Frontal cortex (tissue), 4 donors: Measurements from ENCODE around the gene LHFPL4. TPM values are rescaled to one million over a fixed set of nuclear protein-coding genes. Genes with fewer than 3 reads are reported as not detected.
"Not testable (repeated sequence)": the region's sequence is repeated elsewhere in the genome, so short reads cannot be mapped to it uniquely, and the experiment has no call there.

Experiments used
- DNase-seq, 2 donors: peaks; one replicate each; pipeline ENCODE4 v3.0.0; 2012; ENCODE audit warnings: low spot score in 2 of 2
- FAIRE-seq: peaks from 2 replicates; lab custom pipeline; 2012; peaks lifted over from hg19 to GRCh38; lab: Jason Lieb, UNC
- total RNA-seq: library from RNA; depleted of rRNA; stranded (reverse); fragments of >200 nt; gene quantifications from one replicate; pipeline ENCODE4 v1.2.3, GENCODE V29; 2014
- donor health status: control.
- donor health status: control.
- donor health status: control.

Gene LHFPL4
- total RNA-seq, 1 donor from 2014 or later, result 47.3 TPM

- no peak for DNase-seq
- no peak for FAIRE-seq
Measured at GRCh38 chr3:9548991-9549390, 4.6 kb downstream of the LHFPL4 start.

- DNase-seq, result no peak
- no peak for FAIRE-seq
Measured at GRCh38 chr3:9542182-9542581, 11.4 kb downstream of the LHFPL4 start.

GRCh38 chr3:9536212-9536611 lies 17.4 kb downstream of the LHFPL4 start:
- no peak for DNase-seq
- no peak for FAIRE-seq

- FAIRE-seq (no peak), DNase-seq (no peak)
Measured at GRCh38 chr3:9534429-9534828, 19.2 kb downstream of the LHFPL4 start.

- DNase-seq (no peak), FAIRE-seq (no peak)
Measured at GRCh38 chr3:9525078-9525477, 28.5 kb downstream of the LHFPL4 start.

- DNase-seq, result no peak
- FAIRE-seq, result no peak
Measured at GRCh38 chr3:9514956-9515355, 38.7 kb downstream of the LHFPL4 start.

- DNase-seq, result no peak
- no peak for FAIRE-seq
Measured at GRCh38 chr3:9514306-9514705, 39.3 kb downstream of the LHFPL4 start.

- no peak for FAIRE-seq
- no peak for DNase-seq
Measured at GRCh38 chr3:9512456-9513045, 41.1 kb downstream of the LHFPL4 start.

GRCh38 chr3:9508781-9509180 lies 44.8 kb downstream of the LHFPL4 start:
- DNase-seq, result no peak

GRCh38 chr3:9507586-9508578 lies 45.7 kb downstream of the LHFPL4 start:
- DNase-seq, result no peak
- no peak for FAIRE-seq

More at GRCh38 chr3:9508781-9509180, 44.8 kb downstream of the LHFPL4 start:
- FAIRE-seq, result no peak

- no peak for FAIRE-seq
- DNase-seq, result peak; percentile 45 to 63
Measured at GRCh38 chr3:9503283-9503682, 50.3 kb downstream of the LHFPL4 start.

GRCh38 chr3:9501226-9501625 lies 52.4 kb downstream of the LHFPL4 start:
- no peak for FAIRE-seq

GRCh38 chr3:9500108-9501050 lies 53.2 kb downstream of the LHFPL4 start:
- FAIRE-seq (no peak), DNase-seq (peak in 1 of 2 donors; percentile 61)

More at GRCh38 chr3:9501226-9501625, 52.4 kb downstream of the LHFPL4 start:
- DNase-seq, result no peak

GRCh38 chr3:9499455-9500107 lies 54.0 kb downstream of the LHFPL4 start:
- DNase-seq, result no peak
- FAIRE-seq, result no peak

GRCh38 chr3:9498781-9499180 lies 54.8 kb downstream of the LHFPL4 start:
- FAIRE-seq, result no peak
- DNase-seq, result no peak

- DNase-seq, result no peak
- no peak for FAIRE-seq
Measured at GRCh38 chr3:9497821-9498565, 55.6 kb downstream of the LHFPL4 start.

- FAIRE-seq (no peak), DNase-seq (no peak)
Measured at GRCh38 chr3:9496893-9497292, 56.7 kb downstream of the LHFPL4 start.

- not testable (repeated sequence) for FAIRE-seq, DNase-seq
Measured at GRCh38 chr3:9494036-9494435, 59.6 kb downstream of the LHFPL4 start.

- FAIRE-seq, result no peak
- no peak for DNase-seq
Measured at GRCh38 chr3:9491506-9491905, 62.1 kb downstream of the LHFPL4 start.
